Testis (tissue), 2 donors: ENCODE results near the gene RYR3.

Experiments
- POLR2A ChIP-seq: fragments of 450-650 bp; IDR thresholded peaks from one replicate; pipeline ENCODE4 v1.6.1; 2017; ENCODE audit warnings: antibody characterized with exemption, mild to moderate bottlenecking, moderate library complexity
- TF ChIP-seq, protein P1 (sequence below), 3 experiments: fragments of 450-650 bp in 2 of 3; fragments of 200-600 bp in 1 of 3; sonication (generic) in 1 of 3; IDR thresholded peaks; one replicate each; pipeline ENCODE4 v1.5.1; 2016 to 2019; ENCODE audit warnings: antibody characterized with exemption in 3 of 3, mild to moderate bottlenecking in 2 of 3, moderate library complexity in 1 of 3

GRCh38 chr15:33329457-33329856 lies 18.7 kb downstream of the RYR3 start:
- TF ChIP-seq, protein P1, sequence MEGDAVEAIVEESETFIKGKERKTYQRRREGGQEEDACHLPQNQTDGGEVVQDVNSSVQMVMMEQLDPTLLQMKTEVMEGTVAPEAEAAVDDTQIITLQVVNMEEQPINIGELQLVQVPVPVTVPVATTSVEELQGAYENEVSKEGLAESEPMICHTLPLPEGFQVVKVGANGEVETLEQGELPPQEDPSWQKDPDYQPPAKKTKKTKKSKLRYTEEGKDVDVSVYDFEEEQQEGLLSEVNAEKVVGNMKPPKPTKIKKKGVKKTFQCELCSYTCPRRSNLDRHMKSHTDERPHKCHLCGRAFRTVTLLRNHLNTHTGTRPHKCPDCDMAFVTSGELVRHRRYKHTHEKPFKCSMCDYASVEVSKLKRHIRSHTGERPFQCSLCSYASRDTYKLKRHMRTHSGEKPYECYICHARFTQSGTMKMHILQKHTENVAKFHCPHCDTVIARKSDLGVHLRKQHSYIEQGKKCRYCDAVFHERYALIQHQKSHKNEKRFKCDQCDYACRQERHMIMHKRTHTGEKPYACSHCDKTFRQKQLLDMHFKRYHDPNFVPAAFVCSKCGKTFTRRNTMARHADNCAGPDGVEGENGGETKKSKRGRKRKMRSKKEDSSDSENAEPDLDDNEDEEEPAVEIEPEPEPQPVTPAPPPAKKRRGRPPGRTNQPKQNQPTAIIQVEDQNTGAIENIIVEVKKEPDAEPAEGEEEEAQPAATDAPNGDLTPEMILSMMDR (IDR thresholded peaks at IDR 0.05): no peak
- TF ChIP-seq POLR2A: no peak
